GM12878 (cell line): ENCODE results near the gene TENT4B. TPM values are rescaled to one million over a fixed set of nuclear protein-coding genes. Genes with fewer than 3 reads are reported as not detected.

Experiments
- ASH2L ChIP-seq: fragments of 300-600, 200-600 bp; sonication (generic); IDR thresholded peaks from 2 replicates; pipeline ENCODE4 v1.6.1; 2017; ENCODE audit warnings: low read depth, mild to moderate bottlenecking, borderline replicate concordance
- HDAC6 ChIP-seq: fragments of 200-600 bp; sonication (generic); IDR thresholded peaks from one replicate; pipeline ENCODE4 v1.8.0; 2017; ENCODE audit warnings: antibody characterized with exemption; ENCODE audit not compliant: unreplicated experiment
- IKZF1 ChIP-seq: fragments of 450-650 bp; conservative IDR thresholded peaks from 2 replicates; pipeline ENCODE4 v1.6.1; 2017; ENCODE audit warnings: antibody characterized with exemption, mild to moderate bottlenecking
- IRF4 ChIP-seq: IDR thresholded peaks from 2 replicates; pipeline ENCODE4 v1.6.1; 2011; ENCODE audit warnings: low read depth, low read length
- LARP7 ChIP-seq: fragments of 450-650 bp; IDR thresholded peaks from 2 replicates; pipeline ENCODE4 v1.6.1; 2017; ENCODE audit warnings: mild to moderate bottlenecking
- MEF2A ChIP-seq: IDR thresholded peaks from 2 replicates; pipeline ENCODE4 v1.6.1; 2011; ENCODE audit warnings: low read depth, mild to moderate bottlenecking, low read length, moderate library complexity; ENCODE audit not compliant: insufficient read depth
- NFIC ChIP-seq: IDR thresholded peaks from 2 replicates; pipeline ENCODE4 v1.6.1; 2012; ENCODE audit warnings: low read depth, mild to moderate bottlenecking, inconsistent platforms, low read length, moderate library complexity
- NFXL1 ChIP-seq: fragments of 450-650 bp; IDR thresholded peaks from 2 replicates; pipeline ENCODE4 v1.6.1; 2017; ENCODE audit warnings: antibody characterized with exemption, mild to moderate bottlenecking, borderline replicate concordance
- NR2F1 ChIP-seq: fragments of 450-650 bp; conservative IDR thresholded peaks from 2 replicates; pipeline ENCODE4 v1.6.1; 2017; ENCODE audit warnings: mild to moderate bottlenecking
- RFX5 ChIP-seq: IDR thresholded peaks from 2 replicates; pipeline ENCODE4 v1.6.1; 2011; ENCODE audit warnings: low read depth, low read length, improper control_type of control experiment
- SIX5 ChIP-seq: IDR thresholded peaks from 2 replicates; pipeline ENCODE4 v1.6.1; 2011; ENCODE audit warnings: mild to moderate bottlenecking, low read depth, low read length, moderate library complexity; ENCODE audit not compliant: severe bottlenecking
- SMC3 ChIP-seq: IDR thresholded peaks from 2 replicates; pipeline ENCODE4 v1.6.1; 2011; ENCODE audit warnings: low read length, improper control_type of control experiment, borderline replicate concordance
- SUPT20H ChIP-seq: IDR thresholded peaks from 2 replicates; pipeline ENCODE4 v1.6.1; 2011; ENCODE audit warnings: low read depth, mild to moderate bottlenecking, low read length, moderate library complexity, borderline replicate concordance; ENCODE audit not compliant: control insufficient read depth
- TARDBP ChIP-seq: IDR thresholded peaks from 2 replicates; pipeline ENCODE4 v1.6.1; 2016; ENCODE audit warnings: borderline replicate concordance
- TCF3 ChIP-seq: IDR thresholded peaks from 2 replicates; pipeline ENCODE4 v1.6.1; 2012; ENCODE audit warnings: low read depth, mild to moderate bottlenecking, low read length, borderline replicate concordance; ENCODE audit not compliant: insufficient read depth
- USF1 ChIP-seq: IDR thresholded peaks from 2 replicates; pipeline ENCODE4 v1.6.1; 2011; ENCODE audit warnings: borderline replicate concordance, low read depth, mild to moderate bottlenecking, moderate library complexity, mixed read lengths, low read length; ENCODE audit not compliant: insufficient read depth; ENCODE audit errors: extremely low read length
- YBX1 ChIP-seq: fragments of 450-650 bp; IDR thresholded peaks from 2 replicates; pipeline ENCODE4 v1.6.1; 2016; ENCODE audit warnings: antibody characterized with exemption
- ZBTB33 ChIP-seq: fragments of 450-650 bp; IDR thresholded peaks from 2 replicates; pipeline ENCODE4 v1.6.1; 2017; ENCODE audit warnings: mild to moderate bottlenecking
- ZBTB4 ChIP-seq: fragments of 450-650 bp; formaldehyde crosslinking; IDR thresholded peaks from 2 replicates; pipeline ENCODE4 v1.4.0; 2022; ENCODE audit warnings: mild to moderate bottlenecking, moderate library complexity
- ZNF217 ChIP-seq: fragments of 450-650 bp; IDR thresholded peaks from 2 replicates; pipeline ENCODE4 v1.6.1; 2017; ENCODE audit warnings: antibody characterized with exemption, mild to moderate bottlenecking
- polyA plus RNA-seq, 11 experiments: library from polyadenylated mRNA; depleted of rRNA in 4 of 11; unstranded in 6 of 11; stranded (reverse) in 5 of 11; fragments of >200 nt; fragmentation: Nextera tagmentation in 4 of 11; fragmentation: Illumina TruSeq in 1 of 11; extraction: Ambion mirVana in 4 of 11; extraction: Trizol in 1 of 11; gene quantifications; 1 replicate in 1 of 11; 2 replicates in 10 of 11; pipeline versions ENCODE4 v1.2.1 to v1.2.3, GENCODE V29; 2011 to 2016; ENCODE audit warnings: inconsistent platforms in 2 of 11, missing spikeins in 2 of 11, low read depth in 1 of 11
- total RNA-seq, 4 experiments: library from RNA; depleted of rRNA in 3 of 4; stranded (reverse); fragments of >200 nt in 3 of 4; fragmentation: Illumina TruSeq in 1 of 4; extraction: Trizol in 1 of 4; gene quantifications; 2 replicates each; pipeline versions ENCODE4 v1.2.1 to v1.2.3, GENCODE V29; 2013 to 2021
- TF ChIP-seq, protein P1 (sequence below): fragments of 450-650 bp; IDR thresholded peaks from 2 replicates; pipeline ENCODE4 v1.6.1; 2017; ENCODE audit warnings: borderline replicate concordance
- TF ChIP-seq, protein P2 (sequence below): IDR thresholded peaks from 2 replicates; pipeline ENCODE4 v1.6.1; 2011; ENCODE audit warnings: low read depth, low read length, improper control_type of control experiment, borderline replicate concordance

The TENT4B gene
- total and polyA plus RNA-seq, 10 of the 15 experiments (the other 5 are each of a cell fraction or from before 2014, with no cell fraction given) = 4.4 to 16.7 (median 10.8) TPM

- peak; percentile 73 for TF ChIP-seq IKZF1
- 0 out of 2 replicates have a peak, but pooled peaks have one; percentile 54 for TF ChIP-seq TCF3
- TF ChIP-seq YBX1 = no peak
- TF ChIP-seq SUPT20H = no peak
- no peak for TF ChIP-seq TARDBP
- TF ChIP-seq, protein P1, sequence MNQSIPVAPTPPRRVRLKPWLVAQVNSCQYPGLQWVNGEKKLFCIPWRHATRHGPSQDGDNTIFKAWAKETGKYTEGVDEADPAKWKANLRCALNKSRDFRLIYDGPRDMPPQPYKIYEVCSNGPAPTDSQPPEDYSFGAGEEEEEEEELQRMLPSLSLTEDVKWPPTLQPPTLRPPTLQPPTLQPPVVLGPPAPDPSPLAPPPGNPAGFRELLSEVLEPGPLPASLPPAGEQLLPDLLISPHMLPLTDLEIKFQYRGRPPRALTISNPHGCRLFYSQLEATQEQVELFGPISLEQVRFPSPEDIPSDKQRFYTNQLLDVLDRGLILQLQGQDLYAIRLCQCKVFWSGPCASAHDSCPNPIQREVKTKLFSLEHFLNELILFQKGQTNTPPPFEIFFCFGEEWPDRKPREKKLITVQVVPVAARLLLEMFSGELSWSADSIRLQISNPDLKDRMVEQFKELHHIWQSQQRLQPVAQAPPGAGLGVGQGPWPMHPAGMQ = no peak
- TF ChIP-seq RFX5 = no peak
- TF ChIP-seq MEF2A = no peak
- no peak for TF ChIP-seq HDAC6
- no peak for TF ChIP-seq ASH2L
- no peak for TF ChIP-seq NFXL1
- peak; percentile 69 for TF ChIP-seq NR2F1
- no peak for TF ChIP-seq ZBTB33
- no peak; the same call in 1 of the 2 replicates for TF ChIP-seq SMC3
- no peak; the same call in 1 of the 2 replicates for TF ChIP-seq ZNF217
- peak; percentile 89 for TF ChIP-seq NFIC
- TF ChIP-seq IRF4 = peak; percentile 41; the same call in 1 of the 2 replicates
- TF ChIP-seq, protein P2, sequence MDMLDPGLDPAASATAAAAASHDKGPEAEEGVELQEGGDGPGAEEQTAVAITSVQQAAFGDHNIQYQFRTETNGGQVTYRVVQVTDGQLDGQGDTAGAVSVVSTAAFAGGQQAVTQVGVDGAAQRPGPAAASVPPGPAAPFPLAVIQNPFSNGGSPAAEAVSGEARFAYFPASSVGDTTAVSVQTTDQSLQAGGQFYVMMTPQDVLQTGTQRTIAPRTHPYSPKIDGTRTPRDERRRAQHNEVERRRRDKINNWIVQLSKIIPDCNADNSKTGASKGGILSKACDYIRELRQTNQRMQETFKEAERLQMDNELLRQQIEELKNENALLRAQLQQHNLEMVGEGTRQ = no peak
- no peak for TF ChIP-seq ZBTB4 (CRISPR knock-in tag)
- no peak for TF ChIP-seq USF1
- TF ChIP-seq LARP7 = no peak
- no peak for TF ChIP-seq SIX5
Measured at GRCh38 chr16:50121721-50122445, 31.2 kb upstream of the TENT4B start (continued).
